Endometrial microvascular endothelial cells (primary cell): ENCODE data around the gene SMIM24. TPM values are rescaled to one million over a fixed set of nuclear protein-coding genes. Genes with fewer than 3 reads are reported as not detected.

Experiments
- in situ Hi-C: cut with HindIII; loops from 2 replicates; pipeline ENCODE4 v1.10.0; 2017; ENCODE audit warnings: low sequenced_read_pairs, low pct_unique_long_range_greater_than_20kb; ENCODE audit errors: inconsistent ontology term
- total RNA-seq: library from RNA; depleted of rRNA; stranded (reverse); fragments of >200 nt; gene quantifications from one replicate; pipeline ENCODE4 v1.2.3, GENCODE V29; 2015; ENCODE audit errors: inconsistent ontology term

Gene SMIM24
- total RNA-seq, 1 donor from 2014 or later: not detected

- in situ Hi-C loops: no loop called here
Observed at GRCh38 chr19:3478409-3479176, 1.7 kb downstream of the SMIM24 start.

GRCh38 chr19:3477951-3478350, 2.4 kb downstream of the SMIM24 start:
- in situ Hi-C loops: no loop called here

- in situ Hi-C loops: no loop called here
Observed at GRCh38 chr19:3477506-3477905, 2.8 kb downstream of the SMIM24 start.

- in situ Hi-C loops: no loop called here
Observed at GRCh38 chr19:3476830-3477229, 3.5 kb downstream of the SMIM24 start.

- in situ Hi-C loops: no loop called here
Observed at GRCh38 chr19:3475449-3475848, 4.9 kb downstream of the SMIM24 start.

GRCh38 chr19:3474614-3475013, 5.7 kb downstream of the SMIM24 start:
- in situ Hi-C loops: no loop called here

- in situ Hi-C loops: no loop called here
Observed at GRCh38 chr19:3474010-3474409, 6.3 kb downstream of the SMIM24 start.

- in situ Hi-C loops: no loop called here
Observed at GRCh38 chr19:3471954-3472655, 8.2 kb downstream of the SMIM24 start.

- in situ Hi-C loops: no loop called here
Observed at GRCh38 chr19:3470500-3471128, 9.7 kb downstream of the SMIM24 start.

- in situ Hi-C loops: no loop called here
Observed at GRCh38 chr19:3469638-3470499, 10.5 kb downstream of the SMIM24 start.

GRCh38 chr19:3468211-3468610, 12.1 kb downstream of the SMIM24 start:
- in situ Hi-C loops: no loop called here

- in situ Hi-C loops: no loop called here
Observed at GRCh38 chr19:3467437-3468198, 12.7 kb downstream of the SMIM24 start.

GRCh38 chr19:3466635-3467034, 13.7 kb downstream of the SMIM24 start:
- in situ Hi-C loops: no loop called here

- in situ Hi-C loops: no loop called here
Observed at GRCh38 chr19:3465552-3465951, 14.8 kb downstream of the SMIM24 start.

- in situ Hi-C loops: no loop called here
Observed at GRCh38 chr19:3464587-3465235, 15.6 kb downstream of the SMIM24 start.

GRCh38 chr19:3463714-3464586, 16.4 kb downstream of the SMIM24 start:
- in situ Hi-C loops: no loop called here
